Tibial nerve (tissue), 4 donors: ENCODE results near the gene CENPO.
"Not testable (repeated sequence)": the region's sequence is repeated elsewhere in the genome, so short reads cannot be mapped to it uniquely, and the experiment has no call there.

ENCODE experiments used
- CTCF ChIP-seq, 5 experiments: fragments of 200-600 bp in 3 of 5; fragments of 450-650 bp in 2 of 5; sonication (generic) in 3 of 5; IDR thresholded peaks; one replicate each; pipeline ENCODE4 v1.5.1; 2016 to 2019; ENCODE audit warnings: antibody characterized with exemption in 5 of 5, mild to moderate bottlenecking in 3 of 5, moderate library complexity in 2 of 5
- EP300 ChIP-seq, 2 donors: sonication (generic); formaldehyde crosslinking; IDR thresholded peaks; one replicate each; pipeline ENCODE4 v1.6.1; 2017; ENCODE audit warnings: antibody characterized with exemption in 2 of 2, mild to moderate bottlenecking in 1 of 2
- POLR2A ChIP-seq, 2 donors: fragments of 450-650 bp; IDR thresholded peaks; one replicate each; pipeline ENCODE4 v1.6.1; 2017; ENCODE audit warnings: antibody characterized with exemption in 2 of 2, mild to moderate bottlenecking in 2 of 2, moderate library complexity in 2 of 2

GRCh38 chr2:24835411-24835810 lies 42.2 kb downstream of the CENPO start:
- TF ChIP-seq CTCF, POLR2A, EP300 (IDR thresholded peaks at IDR 0.05): not testable (repeated sequence)
